ENCODE results near the gene IFI30. TPM values are rescaled to one million over a fixed set of nuclear protein-coding genes. Genes with fewer than 3 reads are reported as not detected.

IFI30 gene
- total RNA-seq, 3 donors from 2014 or later: 46.6 to 122 (median 49.4) TPM

- H3K9me3 ChIP-seq: no peaks in the 10 kb centered on the region
- DNase-seq (peak in 1 of 3 donors; percentile 48), ATAC-seq (no peak)
- TF ChIP-seq CTCF (IDR thresholded peaks at IDR 0.05): no peak
- intact Hi-C loops (cut with DNase I, micrococcal nuclease): no loop called here
- H3K4me3 ChIP-seq: no peak overlapping the region
- peaks cover 20% of the 10 kb centered on the region for H3K4me1 ChIP-seq (ENCODE audit: low read depth)
- no peaks in the 10 kb centered on the region for H3K36me3 ChIP-seq (ENCODE audit: low read depth)
These were observed 18.0 kb downstream of the IFI30 start for GRCh38 chr19:18191640-18192062.

GRCh38 chr19:18192673-18193387 is 19.2 kb downstream of the IFI30 start, which contains the start of gene MPV17L2:
Gene MPV17L2, plus strand, starts transcription at chr19:18193218. Its CDS starts 64 bp downstream, at chr19:18193282.
- ATAC-seq (peak; percentile 93), DNase-seq (peak; percentile 98 to 100 (median 99))
- peak within 1 kb of the TSS; percentile 67 for H3K4me3 ChIP-seq
- H3K9me3 ChIP-seq: no peaks in the 10 kb centered on the region
- no peak for TF ChIP-seq CTCF (IDR thresholded peaks at IDR 0.05)
- H3K36me3 ChIP-seq (ENCODE audit: low read depth): no peaks in the 10 kb centered on the region
- intact Hi-C loops (cut with DNase I, micrococcal nuclease): loop anchor here in 1 of 2 donors (1.0 kb wide), 1 partner anchor 11 kb away; the partner anchor contains the start of gene RAB3A
- H3K4me1 ChIP-seq (ENCODE audit: low read depth): peaks cover 20% of the 10 kb centered on the region

GRCh38 chr19:18193388-18194180 is 20.0 kb downstream of the IFI30 start:
- DNase-seq (peak in 1 of 3 donors; percentile 38), ATAC-seq (peak; percentile 6)
- no peak for TF ChIP-seq CTCF (IDR thresholded peaks at IDR 0.05)
- H3K9me3 ChIP-seq: no peaks in the 10 kb centered on the region
- no peaks in the 10 kb centered on the region for H3K36me3 ChIP-seq (ENCODE audit: low read depth)
- intact Hi-C loops (cut with DNase I, micrococcal nuclease): loop anchor here in 1 of 2 donors (1.0 kb wide), 1 partner anchor 11 kb away; the partner anchor contains the start of gene RAB3A
- H3K4me3 ChIP-seq: peak overlapping the region; percentile 67
- H3K4me1 ChIP-seq (ENCODE audit: low read depth): peaks cover 20% of the 10 kb centered on the region

GRCh38 chr19:18194181-18194530 is 20.5 kb downstream of the IFI30 start:
- Histone ChIP-seq H3K4me3 (no peak overlapping the region), H3K36me3 (ENCODE audit: low read depth) (no peaks in the 10 kb centered on the region), H3K4me1 (ENCODE audit: low read depth) (peaks cover 20% of the 10 kb centered on the region), H3K9me3 (no peaks in the 10 kb centered on the region)
- intact Hi-C loops (cut with DNase I, micrococcal nuclease): no loop called here
- no peak for DNase-seq
- TF ChIP-seq CTCF (IDR thresholded peaks at IDR 0.05): no peak
- ATAC-seq: no peak

GRCh38 chr19:18194554-18195238 is 21.1 kb downstream of the IFI30 start:
- no peak for TF ChIP-seq CTCF (IDR thresholded peaks at IDR 0.05)
- peak in 2 of 3 donors; percentile 59 to 71 for DNase-seq
- Histone ChIP-seq H3K36me3 (ENCODE audit: low read depth) (no peaks in the 10 kb centered on the region), H3K4me1 (ENCODE audit: low read depth) (peaks cover 20% of the 10 kb centered on the region), H3K4me3 (no peak overlapping the region), H3K9me3 (no peaks in the 10 kb centered on the region)
- intact Hi-C loops (cut with DNase I, micrococcal nuclease): no loop called here
- no peak for ATAC-seq

Data from mucosa of descending colon (tissue), 3 donors.